ENCODE data around the gene SETD5. TPM values are rescaled to one million over a fixed set of nuclear protein-coding genes. Genes with fewer than 3 reads are reported as not detected.

Gene SETD5
- total RNA-seq, 2 experiments from 2014 or later = 104 to 112 TPM

- peaks cover 41% of the 10 kb centered on the region for H3K36me3 Mint-ChIP-seq
- no peak overlapping the region for H3K4me3 Mint-ChIP-seq
- no peak overlapping the region for H3K27ac Mint-ChIP-seq
- peaks cover 49% of the 10 kb centered on the region for H3K4me1 Mint-ChIP-seq
- peaks cover 3% of the 10 kb centered on the region for H3K9me3 Mint-ChIP-seq
- no peaks in the 10 kb centered on the region for H3K27me3 Mint-ChIP-seq
- no peak for DNase-seq
Observed at GRCh38 chr3:9412293-9412692, 14.9 kb downstream of the SETD5 start.

GRCh38 chr3:9414826-9415225 is 17.4 kb downstream of the SETD5 start:
- Mint-ChIP-seq H3K4me1 (peaks cover 49% of the 10 kb centered on the region), H3K9me3 (peaks cover 3% of the 10 kb centered on the region)

DNA sequence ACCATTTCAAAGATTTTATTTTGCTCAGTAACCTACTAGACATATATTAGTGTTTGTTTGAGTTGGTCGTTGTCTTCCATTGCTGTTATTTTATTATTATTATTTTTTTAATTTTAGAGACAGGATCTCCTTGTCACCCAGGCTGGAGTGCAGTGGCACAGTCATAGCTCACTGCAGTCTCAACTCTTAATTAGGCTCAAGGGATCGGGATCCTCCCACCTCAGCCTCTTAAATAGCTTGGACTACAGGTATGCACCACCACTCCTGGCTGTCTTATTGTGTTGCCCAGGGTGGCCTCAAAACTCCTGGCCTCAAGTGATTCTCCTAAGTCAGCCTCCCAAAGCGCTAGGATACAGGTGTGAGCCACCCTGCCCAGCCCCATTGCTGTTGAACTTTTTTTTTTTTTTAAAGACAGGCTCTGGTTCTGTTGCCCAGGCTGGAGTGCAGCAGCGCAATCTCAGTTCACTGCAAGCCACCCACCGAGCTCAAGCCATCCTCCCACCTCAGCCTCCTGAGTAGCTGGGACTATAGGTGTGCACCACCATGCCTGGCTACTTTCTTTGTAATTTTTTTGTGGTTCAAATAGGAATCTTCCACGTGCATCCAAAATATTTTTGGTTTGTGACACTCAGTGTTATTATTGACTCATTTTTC is 18.2 kb downstream of the SETD5 start:
- H3K9me3 Mint-ChIP-seq = peaks cover 3% of the 10 kb centered on the region
- peak overlapping the region; percentile 54 for H3K27ac Mint-ChIP-seq
- no peaks in the 10 kb centered on the region for H3K27me3 Mint-ChIP-seq
- peaks cover 45% of the 10 kb centered on the region for H3K4me1 Mint-ChIP-seq
- no peak for DNase-seq
- peaks cover 30% of the 10 kb centered on the region for H3K36me3 Mint-ChIP-seq
- H3K4me3 Mint-ChIP-seq = no peak overlapping the region

More at GRCh38 chr3:9414826-9415225, 17.4 kb downstream of the SETD5 start:
- H3K27ac Mint-ChIP-seq = no peak overlapping the region
- H3K4me3 Mint-ChIP-seq = no peak overlapping the region
- no peaks in the 10 kb centered on the region for H3K27me3 Mint-ChIP-seq
- no peak for DNase-seq
- H3K36me3 Mint-ChIP-seq = peaks cover 36% of the 10 kb centered on the region

GRCh38 chr3:9416139-9416780 is 18.8 kb downstream of the SETD5 start:
- Mint-ChIP-seq H3K27me3 (no peaks in the 10 kb centered on the region), H3K36me3 (peaks cover 34% of the 10 kb centered on the region), H3K4me3 (no peak overlapping the region), H3K9me3 (peaks cover 3% of the 10 kb centered on the region), H3K4me1 (peaks cover 50% of the 10 kb centered on the region), H3K27ac (peak overlapping the region; percentile 54)
- no peak for DNase-seq

GRCh38 chr3:9420850-9421549 is 23.6 kb downstream of the SETD5 start:
- H3K9me3 Mint-ChIP-seq = no peaks in the 10 kb centered on the region
- H3K27me3 Mint-ChIP-seq = no peaks in the 10 kb centered on the region
- no peak overlapping the region for H3K4me3 Mint-ChIP-seq
- peaks cover 28% of the 10 kb centered on the region for H3K36me3 Mint-ChIP-seq
- H3K27ac Mint-ChIP-seq = peak overlapping the region; percentile 71
- H3K4me1 Mint-ChIP-seq = peaks cover 43% of the 10 kb centered on the region
- no peak for DNase-seq

- H3K4me1 Mint-ChIP-seq = peaks cover 43% of the 10 kb centered on the region
- no peaks in the 10 kb centered on the region for H3K9me3 Mint-ChIP-seq
- no peaks in the 10 kb centered on the region for H3K27me3 Mint-ChIP-seq
- H3K4me3 Mint-ChIP-seq = peak overlapping the region; percentile 7
- peaks cover 28% of the 10 kb centered on the region for H3K36me3 Mint-ChIP-seq
- no peak for DNase-seq
- peak overlapping the region; percentile 92 for H3K27ac Mint-ChIP-seq
Observed at GRCh38 chr3:9422712-9423424, 25.5 kb downstream of the SETD5 start.

GRCh38 chr3:9428411-9428810 is 31.0 kb downstream of the SETD5 start:
- Mint-ChIP-seq H3K27ac (no peak overlapping the region), H3K36me3 (peaks cover 18% of the 10 kb centered on the region), H3K4me3 (no peak overlapping the region), H3K27me3 (no peaks in the 10 kb centered on the region), H3K4me1 (peaks cover 14% of the 10 kb centered on the region), H3K9me3 (no peaks in the 10 kb centered on the region)
- no peak for DNase-seq

DNA sequence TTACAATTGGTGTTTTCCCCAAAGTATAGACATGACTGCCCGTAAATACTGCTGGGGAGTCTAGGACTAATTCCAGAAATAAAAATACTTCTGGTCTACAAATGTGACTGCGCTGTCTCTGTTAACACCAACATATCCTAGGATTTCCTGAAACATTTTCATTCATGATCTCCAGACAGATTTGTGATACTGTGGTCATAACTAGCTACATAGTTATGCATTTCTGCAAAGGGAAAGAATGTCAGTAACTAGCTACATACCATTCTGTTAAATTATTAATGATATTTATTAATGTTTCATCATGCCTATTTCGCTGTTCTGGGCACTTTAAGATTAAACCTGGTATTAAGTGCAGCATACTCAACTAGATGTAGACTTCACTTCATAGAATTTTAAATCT is 33.3 kb downstream of the SETD5 start:
- no peaks in the 10 kb centered on the region for H3K9me3 Mint-ChIP-seq
- H3K4me3 Mint-ChIP-seq = no peak overlapping the region
- no peak overlapping the region for H3K27ac Mint-ChIP-seq
- no peaks in the 10 kb centered on the region for H3K27me3 Mint-ChIP-seq
- H3K36me3 Mint-ChIP-seq = peaks cover 27% of the 10 kb centered on the region
- no peak for DNase-seq
- peaks cover 10% of the 10 kb centered on the region for H3K4me1 Mint-ChIP-seq

- no peak overlapping the region for H3K4me3 Mint-ChIP-seq
- H3K9me3 Mint-ChIP-seq = no peaks in the 10 kb centered on the region
Observed at GRCh38 chr3:9433627-9434521, 36.5 kb downstream of the SETD5 start.

GRCh38 chr3:9435316-9435715 is 37.9 kb downstream of the SETD5 start:
- Mint-ChIP-seq H3K4me3 (no peak overlapping the region), H3K27me3 (no peaks in the 10 kb centered on the region), H3K27ac (no peak overlapping the region), H3K4me1 (no peaks in the 10 kb centered on the region), H3K36me3 (peaks cover 20% of the 10 kb centered on the region), H3K9me3 (no peaks in the 10 kb centered on the region)
- no peak for DNase-seq

More at GRCh38 chr3:9433627-9434521, 36.5 kb downstream of the SETD5 start:
- peaks cover 19% of the 10 kb centered on the region for H3K36me3 Mint-ChIP-seq
- H3K27me3 Mint-ChIP-seq = no peaks in the 10 kb centered on the region
- no peaks in the 10 kb centered on the region for H3K4me1 Mint-ChIP-seq
- H3K27ac Mint-ChIP-seq = no peak overlapping the region
- DNase-seq = no peak

DNA sequence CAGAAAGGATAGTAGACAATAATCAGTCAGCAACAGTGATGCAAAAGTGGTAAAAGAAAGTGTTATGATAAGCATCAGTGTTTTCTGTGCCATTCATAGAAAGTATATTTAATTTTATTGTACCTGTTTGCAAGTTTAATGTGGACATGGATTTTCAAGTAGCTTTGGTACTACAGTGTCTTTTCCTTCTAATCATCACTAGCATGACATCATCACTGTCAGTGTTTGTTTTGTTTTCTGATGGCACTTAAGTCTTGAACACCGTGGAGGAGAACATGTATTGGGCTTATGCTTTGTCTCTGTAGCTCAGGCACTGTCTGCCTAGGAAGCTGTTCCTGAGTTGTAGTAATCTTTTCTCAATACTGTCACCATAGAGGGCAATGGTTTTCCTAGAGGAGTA is 41.9 kb downstream of the SETD5 start:
- H3K36me3 Mint-ChIP-seq = peaks cover 31% of the 10 kb centered on the region
- no peaks in the 10 kb centered on the region for H3K4me1 Mint-ChIP-seq
- H3K9me3 Mint-ChIP-seq = no peaks in the 10 kb centered on the region
- no peak overlapping the region for H3K4me3 Mint-ChIP-seq
- no peaks in the 10 kb centered on the region for H3K27me3 Mint-ChIP-seq
- no peak overlapping the region for H3K27ac Mint-ChIP-seq
- DNase-seq = no peak

- no peak overlapping the region for H3K27ac Mint-ChIP-seq
- no peaks in the 10 kb centered on the region for H3K27me3 Mint-ChIP-seq
- peaks cover 32% of the 10 kb centered on the region for H3K36me3 Mint-ChIP-seq
Observed at GRCh38 chr3:9441501-9442221, 44.2 kb downstream of the SETD5 start.

DNA sequence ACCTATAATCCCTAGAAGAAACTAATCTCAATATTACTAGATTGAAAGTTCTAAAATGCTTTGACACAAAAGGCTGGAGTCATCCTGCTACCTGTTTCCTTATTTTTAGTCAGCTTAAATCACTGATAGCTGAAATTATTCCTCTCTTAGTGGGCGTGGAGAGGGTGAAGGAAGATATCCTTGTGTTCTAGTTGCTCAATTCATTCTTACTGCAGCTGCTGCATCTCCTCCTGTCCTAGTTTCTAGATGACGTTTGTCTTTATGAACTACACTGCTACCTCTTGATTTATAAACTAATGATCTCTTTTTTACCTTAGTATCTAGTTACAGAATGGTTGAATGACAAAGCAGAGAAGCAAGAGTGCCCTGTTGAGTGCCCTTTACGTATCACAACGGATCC is 50.7 kb downstream of the SETD5 start:
- H3K27ac Mint-ChIP-seq = no peak overlapping the region
- no peaks in the 10 kb centered on the region for H3K27me3 Mint-ChIP-seq
- no peak for DNase-seq
- H3K4me3 Mint-ChIP-seq = no peak overlapping the region
- H3K36me3 Mint-ChIP-seq = peaks cover 30% of the 10 kb centered on the region
- H3K9me3 Mint-ChIP-seq = no peaks in the 10 kb centered on the region
- peaks cover 16% of the 10 kb centered on the region for H3K4me1 Mint-ChIP-seq

More at GRCh38 chr3:9441501-9442221, 44.2 kb downstream of the SETD5 start:
- Mint-ChIP-seq H3K4me1 (no peaks in the 10 kb centered on the region), H3K4me3 (no peak overlapping the region), H3K9me3 (no peaks in the 10 kb centered on the region)
- no peak for DNase-seq

DNA sequence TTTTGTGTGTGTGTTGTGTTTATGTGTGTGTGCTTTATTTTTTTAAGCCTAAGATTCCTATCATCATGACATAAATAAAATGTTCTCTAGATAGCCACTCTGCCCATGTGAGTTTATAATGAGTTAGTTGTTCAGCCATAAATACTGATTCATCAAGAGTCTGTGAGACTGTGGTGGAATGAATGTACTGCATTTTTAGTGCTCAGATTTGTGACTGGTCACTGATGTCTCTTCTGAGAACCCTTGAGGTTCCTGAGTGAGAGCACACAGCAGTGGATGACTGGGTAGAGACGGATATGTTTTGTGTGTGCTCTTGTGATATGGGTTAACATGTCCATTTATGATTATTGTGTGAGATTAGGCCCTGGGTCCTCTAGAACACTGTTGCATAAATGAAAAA is 51.2 kb downstream of the SETD5 start:
- no peak overlapping the region for H3K27ac Mint-ChIP-seq
- peaks cover 16% of the 10 kb centered on the region for H3K4me1 Mint-ChIP-seq
- H3K9me3 Mint-ChIP-seq = no peaks in the 10 kb centered on the region
- DNase-seq = no peak
- H3K36me3 Mint-ChIP-seq = peaks cover 34% of the 10 kb centered on the region
- H3K4me3 Mint-ChIP-seq = no peak overlapping the region
- no peaks in the 10 kb centered on the region for H3K27me3 Mint-ChIP-seq
